Endothelial cell of umbilical vein (primary cell): ENCODE data around the gene SUCNR1. TPM values are rescaled to one million over a fixed set of nuclear protein-coding genes. Genes with fewer than 3 reads are reported as not detected.

Source experiments
- BruUV-seq: library from RNA; stranded (reverse); fragments of 400-500 nt; replicated peaks from 2 replicates; lab custom pipeline; 2021; lab: Mats Ljungman, UMichigan
- CTCF ChIA-PET: fragments of 300-600, 350-600 bp; sonication (Branson Sonifier 250); formaldehyde crosslinking; loops from one replicate; lab custom pipeline; 2021; ENCODE audit warnings: antibody characterized with exemption, inconsistent platforms; lab: Charles Lee
- POLR2A ChIA-PET: fragments of 300-600, 350-600 bp; sonication (Branson Sonifier 250); formaldehyde crosslinking; loops from one replicate; lab custom pipeline; 2021; ENCODE audit warnings: antibody characterized with exemption, inconsistent platforms; lab: Charles Lee
- DNase-seq: peaks from one replicate; pipeline ENCODE4 v3.0.0-alpha.2; 2011; ENCODE audit warnings: low read depth, low spot score
- FAIRE-seq: peaks from 2 replicates; lab custom pipeline; 2011; peaks lifted over from hg19 to GRCh38; lab: Jason Lieb, UNC
- H2AFZ ChIP-seq: 2 replicates; pipeline ENCODE4 v1.6.0; 2012; ENCODE audit warnings: low read depth, low read length, control low read depth, inconsistent platforms
- H3K27ac ChIP-seq: 2 replicates; pipeline ENCODE4 v1.5.1; 2011; ENCODE audit warnings: low read depth, mild to moderate bottlenecking, control low read depth, low read length, moderate library complexity; ENCODE audit not compliant: insufficient read depth
- H3K27me3 ChIP-seq, 2 experiments: 2 replicates each; pipeline versions ENCODE4 v1.6.0 to v1.6.1; 2011; ENCODE audit warnings: low read length in 2 of 2, mixed read lengths in 1 of 2; ENCODE audit not compliant: control insufficient read depth in 2 of 2, insufficient read depth in 2 of 2
- H3K36me3 ChIP-seq, 2 experiments: 2 replicates in 1 of 2; 3 replicates in 1 of 2; pipeline ENCODE4 v1.5.1; 2011; ENCODE audit warnings: low read length in 2 of 2, mild to moderate bottlenecking in 1 of 2, moderate library complexity in 1 of 2; ENCODE audit not compliant: control insufficient read depth in 2 of 2, insufficient read depth in 2 of 2; ENCODE audit errors: extremely low read depth in 1 of 2
- H3K4me1 ChIP-seq: 3 replicates; pipeline ENCODE4 v1.5.1; 2011; ENCODE audit warnings: mild to moderate bottlenecking, low read length; ENCODE audit not compliant: control insufficient read depth, insufficient read depth; ENCODE audit errors: extremely low read depth
- H3K4me2 ChIP-seq: 2 replicates; pipeline ENCODE4 v1.6.1; 2011; ENCODE audit warnings: low read length, control low read depth, mixed read lengths; ENCODE audit not compliant: insufficient read depth
- H3K4me3 ChIP-seq, 3 experiments: fragments of 200-600 bp in 1 of 3; sonication (generic), shearing (Covaris generic) in 1 of 3; replicated peaks in 1 of 3; 2 replicates each; pipeline ENCODE4 v1.5.1; 2011 to 2016; ENCODE audit warnings: control low read depth in 3 of 3, low read length in 3 of 3, mild to moderate bottlenecking in 2 of 3, inconsistent platforms in 1 of 3, low read depth in 1 of 3, moderate library complexity in 1 of 3; ENCODE audit not compliant: insufficient read depth in 1 of 3
- H3K79me2 ChIP-seq: 2 replicates; pipeline ENCODE4 v1.6.0; 2012; ENCODE audit warnings: low read length, inconsistent platforms; ENCODE audit not compliant: control insufficient read depth, insufficient read depth
- H3K9ac ChIP-seq: replicated peaks from 2 replicates; pipeline ENCODE3; 2011; ENCODE audit warnings: low read length, control low read depth; ENCODE audit not compliant: insufficient read depth; ENCODE audit errors: extremely low read depth
- H3K9me1 ChIP-seq: replicated peaks from 3 replicates; pipeline ENCODE4 v1.6.0; 2011; ENCODE audit warnings: mild to moderate bottlenecking, low read length; ENCODE audit not compliant: control insufficient read depth, insufficient read depth; ENCODE audit errors: extremely low read depth
- H3K9me3 ChIP-seq: replicated peaks from 2 replicates; pipeline ENCODE4 v1.5.1; 2012; ENCODE audit warnings: low read length, inconsistent platforms; ENCODE audit not compliant: control insufficient read depth, insufficient read depth
- H4K20me1 ChIP-seq: replicated peaks from 2 replicates; pipeline ENCODE3; 2011; ENCODE audit warnings: mild to moderate bottlenecking, low read length; ENCODE audit not compliant: control insufficient read depth, insufficient read depth; ENCODE audit errors: extremely low read depth
- FOS ChIP-seq: IDR thresholded peaks from 2 replicates; pipeline ENCODE4 v1.6.1; 2011; ENCODE audit warnings: mild to moderate bottlenecking, low read length, moderate library complexity, borderline replicate concordance; ENCODE audit not compliant: insufficient read depth
- GATA2 ChIP-seq: IDR thresholded peaks from 2 replicates; pipeline ENCODE4 v1.7.0; 2011; ENCODE audit warnings: low read depth, mild to moderate bottlenecking, moderate library complexity, mixed read lengths, low read length; ENCODE audit not compliant: insufficient read length, insufficient read depth
- JUN ChIP-seq: IDR thresholded peaks from 2 replicates; pipeline ENCODE4 v1.6.1; 2011; ENCODE audit warnings: borderline replicate concordance, low read depth; ENCODE audit not compliant: insufficient read length, insufficient read depth
- POLR2A ChIP-seq: IDR thresholded peaks from 2 replicates; pipeline ENCODE4 v1.6.1; 2012; ENCODE audit warnings: low read depth, mild to moderate bottlenecking, control low read depth, low read length
- POLR2AphosphoS5 ChIP-seq: IDR thresholded peaks from 2 replicates; pipeline ENCODE4 v1.6.1; 2012; ENCODE audit warnings: low read depth, mild to moderate bottlenecking, control low read depth, low read length, moderate library complexity; ENCODE audit not compliant: insufficient read depth
- dilution Hi-C: fragments of 300-500 bp; cut with MboI; formaldehyde crosslinking; loops from one replicate; pipeline ENCODE4 v1.15.0; 2019; ENCODE audit warnings: low sequenced_read_pairs; ENCODE audit not compliant: extremely low pct_ligation_motif_present
- intact Hi-C: fragments of 100-400 bp; cut with micrococcal nuclease; formaldehyde crosslinking; loops from one replicate; pipeline ENCODE4 v1.10.0; 2022
- polyA plus RNA-seq, 4 experiments: library from polyadenylated mRNA; depleted of rRNA in 3 of 4; stranded (reverse) in 3 of 4; unstranded in 1 of 4; fragments of >200 nt; gene quantifications; 2 replicates each; pipeline versions ENCODE4 v1.2.1 to v1.2.3, GENCODE V29; 2011 to 2012; ENCODE audit warnings: missing spikeins in 1 of 4
- total RNA-seq: library from RNA; stranded (reverse); gene quantifications from 2 replicates; pipeline ENCODE4 v1.2.3, GENCODE V29; 2021
- TF ChIP-seq, protein P1 (sequence below), 2 donors: IDR thresholded peaks; 1 replicate in 1 of 2; 2 replicates in 1 of 2; pipeline ENCODE4 v1.5.1; 2011; ENCODE audit warnings: low read length in 2 of 2, mild to moderate bottlenecking in 2 of 2, moderate library complexity in 2 of 2, control low read depth in 1 of 2, inconsistent platforms in 1 of 2, low read depth in 1 of 2; ENCODE audit not compliant: insufficient read depth in 1 of 2; ENCODE audit errors: extremely low read depth in 1 of 2
- TF ChIP-seq, protein P2 (sequence below): IDR thresholded peaks from 2 replicates; pipeline ENCODE4 v1.6.1; 2011; ENCODE audit not compliant: insufficient read depth, insufficient read length

The SUCNR1 gene
- total and polyA plus RNA-seq, 2 donors (not counting 3 experiments of a cell fraction or from before 2014, with no cell fraction given) = not detected

DNA sequence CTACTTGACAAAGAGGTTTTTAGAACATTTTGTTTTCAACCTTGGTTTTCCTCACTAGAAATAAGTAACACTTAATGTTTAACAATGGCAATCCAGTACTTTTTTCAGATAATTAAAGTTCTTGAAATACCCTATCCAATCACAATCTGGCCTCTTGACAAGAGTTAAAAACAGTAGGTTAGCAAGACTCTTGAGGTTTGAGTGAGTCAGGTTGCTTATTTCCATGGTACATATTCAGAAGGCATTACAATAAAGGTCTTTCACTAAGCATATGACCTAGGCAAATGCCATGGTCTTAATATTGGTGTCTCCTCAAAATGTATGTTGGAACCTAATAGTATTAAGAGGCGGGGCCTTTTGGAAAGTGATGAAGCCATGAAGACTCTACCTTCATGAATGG, 5.6 kb downstream of the SUCNR1 start:
- BruUV-seq = no TSS peak

More for the DNA sequence above, 5.6 kb downstream of the SUCNR1 start:
- CTCF ChIA-PET = no interaction called here
- Histone ChIP-seq H2AFZ (no peak overlapping the region), H3K9me3 (no peaks in the 10 kb centered on the region), H3K4me3 (no peak overlapping the region), H3K27me3 (no peaks in the 10 kb centered on the region), H3K4me1 (no peaks in the 10 kb centered on the region), H3K79me2 (no peaks in the 10 kb centered on the region), H3K27ac (no peak overlapping the region), H4K20me1 (no peaks in the 10 kb centered on the region), H3K4me2 (no peak overlapping the region), H3K9ac (no peak overlapping the region), H3K36me3 (no peaks in the 10 kb centered on the region), H3K9me1 (no peaks in the 10 kb centered on the region)
- intact Hi-C loops (no loop called here), dilution Hi-C loops (no loop called here)
- DNase-seq (no peak), FAIRE-seq (no peak)
- TF ChIP-seq POLR2A (no peak), GATA2 (no peak), POLR2AphosphoS5 (no peak), JUN (no peak), FOS (no peak)
- TF ChIP-seq, protein P1, sequence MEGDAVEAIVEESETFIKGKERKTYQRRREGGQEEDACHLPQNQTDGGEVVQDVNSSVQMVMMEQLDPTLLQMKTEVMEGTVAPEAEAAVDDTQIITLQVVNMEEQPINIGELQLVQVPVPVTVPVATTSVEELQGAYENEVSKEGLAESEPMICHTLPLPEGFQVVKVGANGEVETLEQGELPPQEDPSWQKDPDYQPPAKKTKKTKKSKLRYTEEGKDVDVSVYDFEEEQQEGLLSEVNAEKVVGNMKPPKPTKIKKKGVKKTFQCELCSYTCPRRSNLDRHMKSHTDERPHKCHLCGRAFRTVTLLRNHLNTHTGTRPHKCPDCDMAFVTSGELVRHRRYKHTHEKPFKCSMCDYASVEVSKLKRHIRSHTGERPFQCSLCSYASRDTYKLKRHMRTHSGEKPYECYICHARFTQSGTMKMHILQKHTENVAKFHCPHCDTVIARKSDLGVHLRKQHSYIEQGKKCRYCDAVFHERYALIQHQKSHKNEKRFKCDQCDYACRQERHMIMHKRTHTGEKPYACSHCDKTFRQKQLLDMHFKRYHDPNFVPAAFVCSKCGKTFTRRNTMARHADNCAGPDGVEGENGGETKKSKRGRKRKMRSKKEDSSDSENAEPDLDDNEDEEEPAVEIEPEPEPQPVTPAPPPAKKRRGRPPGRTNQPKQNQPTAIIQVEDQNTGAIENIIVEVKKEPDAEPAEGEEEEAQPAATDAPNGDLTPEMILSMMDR (IDR thresholded peaks at IDR 0.05; ENCODE audit: extremely low read depth in 1 of 2, insufficient read depth in 1 of 2, low read depth in 1 of 2, low read length in 2 of 2) = no peak
- TF ChIP-seq, protein P2, sequence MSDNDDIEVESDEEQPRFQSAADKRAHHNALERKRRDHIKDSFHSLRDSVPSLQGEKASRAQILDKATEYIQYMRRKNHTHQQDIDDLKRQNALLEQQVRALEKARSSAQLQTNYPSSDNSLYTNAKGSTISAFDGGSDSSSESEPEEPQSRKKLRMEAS = no peak
- POLR2A ChIA-PET = no interaction called here
